Ovary (tissue), 9 donors: ENCODE measurements around the gene RAB28. TPM values are rescaled to one million over a fixed set of nuclear protein-coding genes. Genes with fewer than 3 reads are reported as not detected.

Source experiments
- DNase-seq, 5 donors: peaks; one replicate each; pipeline ENCODE4 v3.0.0-alpha.2; 2019 to 2020
- H3K27ac ChIP-seq, 2 donors: fragments of 200-600 bp; one replicate each; pipeline versions ENCODE4 v1.5.1 to v1.8.0; 2019 to 2022
- H3K27me3 ChIP-seq: fragments of 200-600 bp; one replicate; pipeline ENCODE4 v1.8.0; 2022
- H3K36me3 ChIP-seq: fragments of 200-600 bp; sonication (generic); one replicate; pipeline ENCODE4 v1.5.1; 2019
- H3K4me1 ChIP-seq: one replicate; pipeline ENCODE4 v1.8.1; 2013; ENCODE audit warnings: mild to moderate bottlenecking, moderate library complexity; ENCODE audit not compliant: insufficient read depth
- H3K4me3 ChIP-seq: fragments of 200-600 bp; sonication (generic); one replicate; pipeline ENCODE4 v1.5.1; 2017
- H3K9me3 ChIP-seq, 2 donors: fragments of 200-600 bp in 1 of 2; sonication (generic) in 1 of 2; one replicate each; pipeline versions ENCODE4 v1.5.1 to v1.8.1; 2013 to 2019; ENCODE audit warnings: mild to moderate bottlenecking in 1 of 2, moderate library complexity in 1 of 2
- EP300 ChIP-seq: sonication (generic); formaldehyde crosslinking; IDR thresholded peaks from one replicate; pipeline ENCODE4 v1.6.1; 2017; ENCODE audit warnings: antibody characterized with exemption
- POLR2A ChIP-seq: fragments of 450-650 bp; IDR thresholded peaks from one replicate; pipeline ENCODE4 v1.6.1; 2017; ENCODE audit warnings: antibody characterized with exemption, mild to moderate bottlenecking, moderate library complexity
- WGBS, 3 donors: extraction: QIAGEN DNeasy Blood & Tissue Kit in 1 of 3; methylation state at CpG; one replicate each; pipeline versions ENCODE4 v1.1.5 to v1.1.7; 2013 to 2017; 5-methylcytosine and 5-hydroxymethylcytosine counted together
- intact Hi-C, 4 donors: fragments of 100-400 bp; cut with DNase I; formaldehyde crosslinking; loops; one replicate each; pipeline versions ENCODE4 v1.11.0 to v1.15.1; 2022 to 2023
- polyA plus RNA-seq, 2 donors: library from polyadenylated mRNA; stranded (reverse); fragments of 200-250 nt in 1 of 2; fragments of 350-450 nt in 1 of 2; fragmentation: Illumina TruSeq in 1 of 2; extraction: RNeasy Lipid Tissue Mini Kit (QIAGEN cat#74804) in 1 of 2; gene quantifications; one replicate each; pipeline ENCODE4 v1.2.3, GENCODE V29; 2013 to 2014
- total RNA-seq, 7 donors: library from RNA; depleted of rRNA in 2 of 7; stranded (reverse); fragments of >200 nt in 2 of 7; fragmentation: NEBNext Ultra II Directional in 3 of 7; extraction: Animal tissue kit (Norgen Biotek cat#: 25700) in 3 of 7; gene quantifications; one replicate each; pipeline versions ENCODE4 v1.1.0 to v1.2.4, GENCODE V29; 2016 to 2023
- TF ChIP-seq, protein P1 (sequence below), 3 donors: fragments of 450-650 bp in 2 of 3; fragments of 200-600 bp in 1 of 3; IDR thresholded peaks; one replicate each; pipeline versions ENCODE4 v1.5.1 to v1.8.0; 2016 to 2022; ENCODE audit warnings: antibody characterized with exemption in 3 of 3, mild to moderate bottlenecking in 1 of 3
- donor health status: DM: no; HTN: no; CAD: no; lungs with moderate emphysema.
- donor health status: DM: no; HTN: no; CAD: no.
- donor health status: Bipolar disorder and iron deficiency.
- donor health status: DM: yes; HTN: yes; CAD: no.
- donor health status: DM: no; HTN: no; CAD: no.
- donor health status: DM: yes; HTN: yes; CAD: no.

RAB28 gene
- total and polyA plus RNA-seq, 9 donors = 17.4 to 24.2 (median 20.0) TPM

DNA sequence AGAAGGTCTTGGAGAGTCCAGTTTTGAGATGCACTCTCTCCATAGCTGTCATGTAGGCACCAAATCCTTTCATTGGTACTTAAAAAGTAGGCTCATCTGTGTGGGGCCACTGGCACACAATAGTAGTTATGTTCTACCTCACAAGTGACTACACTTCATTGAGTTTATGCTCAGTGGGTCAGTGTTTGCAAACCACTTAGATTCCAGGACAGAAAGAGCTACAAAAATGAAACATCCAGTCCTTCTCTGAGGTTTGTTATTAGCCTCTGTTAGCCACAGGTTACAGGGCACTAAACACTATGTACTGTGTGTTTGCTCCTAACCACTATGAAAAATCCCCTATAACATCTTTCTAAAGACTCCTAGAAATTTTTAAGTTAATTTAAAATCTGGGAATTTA is 13.8 kb downstream of the RAB28 start:
- intact Hi-C loops = no loop called here
- TF ChIP-seq POLR2A (no peak), EP300 (no peak)
- TF ChIP-seq, protein P1, sequence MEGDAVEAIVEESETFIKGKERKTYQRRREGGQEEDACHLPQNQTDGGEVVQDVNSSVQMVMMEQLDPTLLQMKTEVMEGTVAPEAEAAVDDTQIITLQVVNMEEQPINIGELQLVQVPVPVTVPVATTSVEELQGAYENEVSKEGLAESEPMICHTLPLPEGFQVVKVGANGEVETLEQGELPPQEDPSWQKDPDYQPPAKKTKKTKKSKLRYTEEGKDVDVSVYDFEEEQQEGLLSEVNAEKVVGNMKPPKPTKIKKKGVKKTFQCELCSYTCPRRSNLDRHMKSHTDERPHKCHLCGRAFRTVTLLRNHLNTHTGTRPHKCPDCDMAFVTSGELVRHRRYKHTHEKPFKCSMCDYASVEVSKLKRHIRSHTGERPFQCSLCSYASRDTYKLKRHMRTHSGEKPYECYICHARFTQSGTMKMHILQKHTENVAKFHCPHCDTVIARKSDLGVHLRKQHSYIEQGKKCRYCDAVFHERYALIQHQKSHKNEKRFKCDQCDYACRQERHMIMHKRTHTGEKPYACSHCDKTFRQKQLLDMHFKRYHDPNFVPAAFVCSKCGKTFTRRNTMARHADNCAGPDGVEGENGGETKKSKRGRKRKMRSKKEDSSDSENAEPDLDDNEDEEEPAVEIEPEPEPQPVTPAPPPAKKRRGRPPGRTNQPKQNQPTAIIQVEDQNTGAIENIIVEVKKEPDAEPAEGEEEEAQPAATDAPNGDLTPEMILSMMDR (IDR thresholded peaks at IDR 0.05) = no peak
- Histone ChIP-seq H3K36me3 (no peaks in the 10 kb centered on the region), H3K4me3 (no peak overlapping the region), H3K27me3 (no peaks in the 10 kb centered on the region), H3K27ac (no peak overlapping the region), H3K4me1 (no peaks in the 10 kb centered on the region), H3K9me3 (no peaks in the 10 kb centered on the region)
- DNase-seq = no peak

DNA sequence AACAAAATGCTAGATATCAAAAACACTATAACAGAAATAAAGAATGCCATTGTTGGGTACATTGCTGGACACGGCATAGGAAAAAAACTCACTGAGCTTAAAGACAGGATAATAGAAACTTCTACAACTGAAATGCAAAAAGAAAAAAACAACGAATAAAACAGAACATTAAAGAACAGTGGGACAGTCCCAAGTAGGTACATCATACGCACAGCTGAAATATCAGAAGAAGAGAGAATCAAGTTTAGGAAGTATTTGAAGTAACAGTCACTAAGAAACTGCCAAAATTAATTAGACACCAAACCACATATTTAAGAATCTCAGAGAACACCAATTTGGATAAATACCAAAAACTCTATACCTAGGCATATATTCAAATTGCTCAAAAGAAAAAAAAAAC is 19.2 kb downstream of the RAB28 start:
- WGBS, 3 donors = 86 to 88% (median 87%) methylated on average over 3 of the region's 3 CpGs

DNA sequence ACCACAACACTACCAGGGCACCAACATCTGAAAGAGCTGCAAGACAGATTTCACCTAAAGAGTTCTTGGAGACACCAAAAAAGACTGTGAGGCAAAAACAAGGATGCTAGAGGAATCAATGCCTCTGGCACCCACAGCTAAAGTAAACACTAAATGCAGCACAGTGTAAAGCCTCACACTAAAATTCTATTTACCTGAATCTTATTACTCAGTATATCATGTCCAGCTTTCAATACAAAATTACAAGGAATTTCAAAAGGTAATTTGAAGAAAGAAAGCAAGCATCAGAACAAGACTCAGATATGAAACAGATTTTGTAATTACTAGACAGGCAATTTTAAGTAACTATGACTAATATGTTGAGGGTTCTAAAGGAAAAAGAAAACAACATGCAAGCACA is 19.6 kb downstream of the RAB28 start:
- Histone ChIP-seq H3K27me3 (no peaks in the 10 kb centered on the region), H3K36me3 (no peaks in the 10 kb centered on the region), H3K4me3 (no peak overlapping the region), H3K4me1 (no peaks in the 10 kb centered on the region), H3K9me3 (no peaks in the 10 kb centered on the region), H3K27ac (no peak overlapping the region)
- TF ChIP-seq, protein P1 (IDR thresholded peaks at IDR 0.05) = no peak
- TF ChIP-seq EP300 (no peak), POLR2A (no peak)
- no peak for DNase-seq
- intact Hi-C loops = loop anchor here in 1 of 4 donors (10.0 kb wide), 1 partner anchor 920 kb away; no protein-coding TSS in a partner anchor

More for the DNA sequence above, 19.2 kb downstream of the RAB28 start:
- Histone ChIP-seq H3K4me1 (no peaks in the 10 kb centered on the region), H3K27me3 (no peaks in the 10 kb centered on the region), H3K36me3 (no peaks in the 10 kb centered on the region), H3K9me3 (no peaks in the 10 kb centered on the region), H3K4me3 (no peak overlapping the region), H3K27ac (no peak overlapping the region)
- intact Hi-C loops = loop anchor here in 1 of 4 donors (10.0 kb wide), 1 partner anchor 920 kb away; no protein-coding TSS in a partner anchor
- TF ChIP-seq POLR2A = no peak
- TF ChIP-seq, protein P1 (IDR thresholded peaks at IDR 0.05) = no peak
- TF ChIP-seq EP300 = no peak
- no peak for DNase-seq

DNA sequence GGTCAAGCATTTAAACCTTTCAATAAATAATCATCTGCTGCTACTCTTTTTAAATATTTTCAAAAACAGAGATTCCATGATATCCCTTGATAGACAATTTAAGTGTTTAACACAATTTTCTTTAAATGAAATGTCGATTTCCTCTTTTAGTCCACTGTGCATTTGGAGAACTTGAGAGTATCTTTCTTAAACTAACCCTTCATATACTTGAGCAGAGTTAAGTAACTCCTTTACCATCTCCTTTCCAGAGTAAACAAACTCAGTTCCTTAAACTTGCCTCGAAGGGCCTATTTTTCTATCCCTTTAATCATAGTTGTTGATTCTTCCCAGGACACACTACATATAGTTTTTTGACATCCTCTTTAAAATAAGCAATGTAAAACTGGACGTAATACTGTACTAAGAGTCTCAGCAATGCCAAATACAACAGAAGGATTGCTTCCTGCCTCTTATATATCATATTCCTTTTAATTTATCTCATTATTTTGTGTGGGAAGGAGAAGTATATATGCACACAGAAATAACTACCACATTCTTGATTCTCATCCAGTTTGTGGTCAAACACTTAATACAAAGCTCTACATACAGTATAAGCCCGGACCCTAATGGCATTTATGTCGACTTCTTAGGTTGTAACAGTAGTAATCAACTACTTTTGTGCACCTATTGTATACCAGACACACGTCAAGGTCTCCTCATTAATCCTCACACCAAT is 22.8 kb downstream of the RAB28 start:
- no peak for DNase-seq
- intact Hi-C loops = loop anchor here in 1 of 4 donors (10.0 kb wide), 1 partner anchor 923 kb away; no protein-coding TSS in a partner anchor
- Histone ChIP-seq H3K4me3 (no peak overlapping the region), H3K36me3 (no peaks in the 10 kb centered on the region), H3K27ac (no peak overlapping the region), H3K27me3 (no peaks in the 10 kb centered on the region), H3K9me3 (no peaks in the 10 kb centered on the region), H3K4me1 (no peaks in the 10 kb centered on the region)
- TF ChIP-seq, protein P1 (IDR thresholded peaks at IDR 0.05) = no peak
- no peak for TF ChIP-seq POLR2A
- TF ChIP-seq EP300 = no peak
- WGBS, 3 donors = 52 to 57% (median 55%) methylated on average over 6 of the region's 6 CpGs
